HG03432 (cell line): ENCODE measurements around the gene TOP2A.

Experiments used
- ATAC-seq: cut with Tn5 transposase; IDR thresholded peaks from one replicate; pipeline ENCODE4 v1.9.1; 2021; ENCODE audit warnings: mild to moderate bottlenecking, moderate library complexity; ENCODE audit not compliant: unreplicated experiment

Gene TOP2A

DNA sequence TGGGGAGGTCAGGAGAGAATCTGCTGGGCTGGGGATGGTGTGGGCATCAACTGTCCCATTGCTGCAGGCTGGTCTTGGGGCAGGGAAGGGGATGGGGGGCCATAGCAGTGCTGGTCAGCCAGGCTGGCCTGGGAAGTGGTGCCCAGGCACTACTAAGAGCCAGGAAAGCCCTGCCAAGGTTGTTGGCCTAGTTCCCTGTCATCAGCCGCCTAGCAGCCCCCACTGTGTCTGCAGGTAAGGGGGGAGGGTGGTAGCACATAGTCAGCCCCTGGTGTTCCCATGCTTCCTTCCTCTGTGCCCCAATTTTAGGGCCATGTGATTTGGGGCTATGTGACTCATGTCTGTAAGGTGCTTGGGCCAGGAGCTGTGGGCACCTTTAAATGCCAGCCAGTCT, 70.9 kb downstream of the TOP2A start:
- ATAC-seq, result no peak

DNA sequence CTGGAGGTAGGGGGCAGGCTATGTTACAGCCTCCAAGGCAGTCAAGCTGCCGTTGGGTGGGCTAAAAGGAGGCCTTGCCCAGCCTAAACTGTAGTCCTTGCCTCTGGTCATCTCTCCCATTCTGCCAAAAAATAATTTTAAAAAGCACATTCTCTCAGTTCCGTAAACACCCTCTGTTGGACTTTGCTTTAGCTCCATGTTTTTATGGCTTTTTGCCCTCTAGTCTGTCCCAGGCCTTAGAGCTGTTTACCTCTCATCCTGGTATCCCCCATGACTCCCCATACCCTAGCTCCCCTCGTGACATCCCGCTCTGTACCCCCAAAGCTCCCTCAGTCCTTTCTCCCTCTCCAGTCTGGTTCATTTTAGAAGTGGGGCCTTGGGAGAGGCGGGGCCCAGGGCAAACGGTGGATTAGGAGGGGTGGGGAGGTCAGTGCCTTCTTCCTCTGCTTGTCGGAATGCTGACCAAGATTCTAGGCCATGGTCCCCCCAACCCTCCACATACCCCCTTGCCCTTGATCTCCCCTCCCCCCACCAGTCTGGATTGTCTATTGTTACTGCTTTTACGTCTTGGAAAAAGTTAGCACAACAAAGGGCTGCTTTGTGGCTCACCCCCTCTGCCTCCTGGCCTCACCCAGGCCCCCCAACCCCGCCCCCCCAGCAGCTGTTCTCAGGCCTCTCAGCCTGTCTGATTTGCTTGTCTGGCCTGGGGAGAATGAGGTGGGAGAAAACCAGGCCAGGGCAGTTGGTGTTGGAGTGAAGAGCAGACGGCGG, 71.5 kb downstream of the TOP2A start:
- no peak for ATAC-seq

DNA sequence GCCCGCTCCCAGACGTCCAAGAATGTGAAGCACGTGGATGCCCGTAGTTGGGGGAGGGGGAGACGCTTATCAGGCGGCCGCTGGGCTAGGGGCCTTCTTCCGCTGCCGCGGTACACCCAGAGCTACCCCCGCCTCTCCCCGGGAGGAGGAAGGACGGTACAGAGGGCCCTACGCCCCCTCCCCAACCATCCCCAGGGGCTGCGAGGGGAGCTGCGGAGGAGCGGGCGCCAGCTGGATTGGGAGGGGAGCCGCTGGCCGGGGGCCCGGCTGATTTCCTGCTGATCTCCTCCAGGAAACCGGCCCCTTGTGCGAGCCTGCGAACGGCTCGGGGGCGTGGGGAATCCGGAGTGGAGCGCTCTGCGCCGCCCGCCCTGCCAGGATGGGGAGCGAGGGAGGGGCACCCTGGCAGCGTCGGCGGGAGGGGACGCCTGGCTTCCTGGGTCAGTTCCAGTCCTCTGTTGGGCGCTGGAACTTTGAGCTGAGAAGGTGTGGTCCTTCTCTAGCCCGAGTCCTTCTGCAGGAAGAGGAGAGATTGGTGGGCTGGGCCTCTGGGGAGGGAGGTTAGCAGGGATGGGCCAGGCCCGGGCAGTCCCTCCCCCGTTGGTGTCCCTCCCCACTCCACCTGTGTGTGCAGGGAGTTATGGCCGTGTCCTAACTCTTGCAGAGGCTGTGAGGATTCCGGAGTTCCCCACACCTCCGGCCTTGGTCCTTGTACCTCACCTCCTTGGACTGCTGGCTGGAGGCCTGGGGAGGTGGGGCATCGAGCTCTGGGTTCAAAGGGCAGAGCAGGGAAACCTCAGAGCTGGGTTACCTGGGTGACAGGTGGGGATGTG, 72.3 kb downstream of the TOP2A start:
- no peak for ATAC-seq

- ATAC-seq, result no peak
Observed at GRCh38 chr17:40344421-40345160, 73.1 kb downstream of the TOP2A start.

- ATAC-seq, result no peak
Observed at GRCh38 chr17:40343219-40344119, 74.2 kb downstream of the TOP2A start.

DNA sequence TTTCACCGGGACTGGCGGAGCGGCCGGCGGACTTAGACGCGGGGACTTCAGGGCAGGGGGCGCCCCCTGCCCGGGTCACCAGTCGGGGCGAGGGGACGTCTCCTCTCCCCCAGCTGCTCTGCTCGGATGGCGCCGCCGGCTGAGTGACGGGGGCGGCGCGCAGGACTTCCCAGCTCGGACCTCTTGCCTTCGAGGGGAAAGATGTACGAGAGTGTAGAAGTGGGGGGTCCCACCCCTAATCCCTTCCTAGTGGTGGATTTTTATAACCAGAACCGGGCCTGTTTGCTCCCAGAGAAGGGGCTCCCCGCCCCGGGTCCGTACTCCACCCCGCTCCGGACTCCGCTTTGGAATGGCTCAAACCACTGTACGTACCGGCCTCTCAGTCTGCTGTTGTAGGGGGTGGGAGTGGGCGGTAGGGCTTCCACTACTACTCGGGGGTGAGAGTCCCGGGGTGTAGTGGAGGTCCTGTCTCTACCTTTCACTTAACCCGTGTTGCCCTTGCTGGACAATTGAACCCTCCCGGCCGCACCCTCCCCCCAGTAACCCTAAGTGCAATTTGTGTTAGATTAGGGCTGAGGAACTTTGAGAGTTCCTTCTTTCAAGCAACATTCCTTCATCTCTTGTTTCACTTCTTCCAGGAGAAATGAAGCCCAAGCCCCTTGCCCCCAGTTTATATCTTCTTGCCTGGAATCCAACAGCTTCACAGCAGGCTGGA, 75.0 kb downstream of the TOP2A start:
- no peak for ATAC-seq

GRCh38 chr17:40341808-40342503, 75.7 kb downstream of the TOP2A start:
- ATAC-seq, result no peak

GRCh38 chr17:40340880-40341807, 76.6 kb downstream of the TOP2A start:
- peak; percentile 71 for ATAC-seq

DNA sequence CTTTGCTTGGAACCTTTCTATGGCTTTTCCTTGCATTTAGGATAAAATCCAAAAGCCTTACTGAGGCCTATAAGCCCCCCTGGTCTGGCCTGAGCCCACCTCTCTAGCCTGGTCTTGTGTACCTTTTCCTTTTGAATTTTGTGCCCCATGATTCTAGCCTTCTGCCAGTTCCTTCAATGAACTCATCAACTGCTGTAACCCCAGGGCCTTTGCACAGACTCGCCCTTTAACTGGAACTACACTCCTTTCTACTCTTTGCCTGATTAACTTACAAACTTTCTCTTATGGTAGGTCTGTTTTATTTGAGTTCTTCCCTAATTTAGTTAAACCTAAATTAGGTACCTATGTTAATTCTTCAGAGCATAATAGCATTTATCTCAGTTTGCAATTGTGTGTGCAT, 77.4 kb downstream of the TOP2A start:
- ATAC-seq, result no peak

DNA sequence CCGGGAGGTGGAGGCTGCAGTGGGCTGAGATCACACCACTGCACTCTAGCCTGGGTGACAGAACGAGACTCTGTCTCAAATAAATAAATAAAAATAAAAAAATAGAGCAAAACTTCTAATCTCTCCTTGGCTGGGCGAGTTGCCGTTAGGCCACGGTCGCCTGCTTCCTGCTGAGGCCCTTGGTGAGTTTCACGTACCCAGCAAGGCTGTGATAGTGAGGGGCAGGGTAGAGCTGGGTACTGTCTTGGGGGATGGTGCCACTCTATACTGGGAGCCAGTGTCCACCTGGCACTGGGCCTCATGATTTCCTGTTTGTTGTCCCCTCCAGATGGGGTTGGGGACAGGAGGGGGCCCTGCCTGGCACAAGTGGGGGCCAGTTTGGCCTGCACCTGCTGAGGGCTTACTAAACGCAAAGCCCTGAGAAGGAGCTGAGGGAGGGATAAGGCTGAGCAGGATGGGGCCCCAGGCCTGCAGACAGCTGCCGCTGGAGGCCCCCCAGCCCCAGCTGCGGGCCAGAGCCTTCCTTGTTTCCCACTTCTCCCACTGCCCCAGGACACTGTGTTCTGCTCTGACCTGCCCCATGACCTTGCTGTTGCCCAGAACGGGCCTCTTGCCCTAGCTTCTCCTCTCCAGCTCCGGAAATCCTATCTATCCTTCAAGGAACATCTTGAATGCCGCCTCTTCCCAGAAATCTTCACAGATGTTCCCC, 78.6 kb downstream of the TOP2A start:
- no peak for ATAC-seq
